Measurements from ENCODE around the gene POTEB3.
"Not testable (repeated sequence)": the region's sequence is repeated elsewhere in the genome, so short reads cannot be mapped to it uniquely, and the experiment has no call there.

GRCh38 chr15:21373682-21374081, 66.6 kb downstream of the POTEB3 start:
- not testable (repeated sequence) for TF ChIP-seq SP1 (IDR thresholded peaks at IDR 0.05); NFRKB (IDR thresholded peaks at IDR 0.05); HDGF (IDR thresholded peaks at IDR 0.05; ENCODE audit: borderline replicate concordance); BHLHE40 (IDR thresholded peaks at IDR 0.05; ENCODE audit: borderline replicate concordance); FOXM1 (IDR thresholded peaks at IDR 0.05; ENCODE audit: borderline replicate concordance); ARNT (IDR thresholded peaks at IDR 0.05); FOXK2 (IDR thresholded peaks at IDR 0.05); LEF1 (IDR thresholded peaks at IDR 0.05; ENCODE audit: borderline replicate concordance); SUZ12 (IDR thresholded peaks at IDR 0.05); L3MBTL2 (conservative IDR thresholded peaks at IDR 0.05); ELF4 (IDR thresholded peaks at IDR 0.05); ZNF384 (IDR thresholded peaks at IDR 0.05)
